Activated CD4-positive, alpha-beta T cell treated with anti-CD3 and anti-CD28 coated beads, Interleukin-2, Interleukin-6, amounts not matched to agents 100 ng/mL and 50 ng/mL, durations not matched to agents 16 hours and 8 hours (primary cell): ENCODE measurements around the gene TMEM79.

Source experiments
- DNase-seq: peaks from one replicate; pipeline ENCODE4 v3.0.0-alpha.2; 2020

TMEM79 gene

GRCh38 chr1:156284112-156284511 lies at the start of gene TMEM79:
Gene TMEM79, plus strand, starts transcription at chr1:156284325. Its CDS starts 902 bp downstream, at chr1:156285227.
- no peak for DNase-seq

- no peak for DNase-seq
Measured at GRCh38 chr1:156236164-156236563, 48.0 kb upstream of the TMEM79 start.

- DNase-seq, result no peak
Measured at GRCh38 chr1:156238248-156238647, 45.9 kb upstream of the TMEM79 start.

GRCh38 chr1:156241311-156241811 lies 42.8 kb upstream of the TMEM79 start:
- DNase-seq, result no peak

- no peak for DNase-seq
Measured at GRCh38 chr1:156241926-156242325, 42.2 kb upstream of the TMEM79 start, which contains the start of gene BGLAP. Gene BGLAP, plus strand, starts transcription at chr1:156242184. Its CDS starts 48 bp downstream, at chr1:156242232.

GRCh38 chr1:156242738-156243137 lies 41.4 kb upstream of the TMEM79 start:
- no peak for DNase-seq

- DNase-seq, result no peak
Measured at GRCh38 chr1:156244126-156244525, 40.0 kb upstream of the TMEM79 start.

GRCh38 chr1:156244712-156245111 lies 39.4 kb upstream of the TMEM79 start:
- DNase-seq, result no peak

- DNase-seq, result peak; percentile 44
Measured at GRCh38 chr1:156245451-156246232, 38.5 kb upstream of the TMEM79 start.

GRCh38 chr1:156246241-156246780 lies 37.8 kb upstream of the TMEM79 start:
- DNase-seq, result no peak

- DNase-seq, result no peak
Measured at GRCh38 chr1:156246781-156247459, 37.2 kb upstream of the TMEM79 start.

- no peak for DNase-seq
Measured at GRCh38 chr1:156247460-156248322, 36.4 kb upstream of the TMEM79 start, which contains the start of gene PAQR6. Gene PAQR6, minus strand, starts transcription at chr1:156248056. Its CDS starts 1,325 bp downstream, at chr1:156246731.

- no peak for DNase-seq
Measured at GRCh38 chr1:156248323-156248683, 35.8 kb upstream of the TMEM79 start.

- no peak for DNase-seq
Measured at GRCh38 chr1:156249593-156249992, 34.5 kb upstream of the TMEM79 start.

- no peak for DNase-seq
Measured at GRCh38 chr1:156251527-156251926, 32.6 kb upstream of the TMEM79 start.

- DNase-seq, result no peak
Measured at GRCh38 chr1:156253634-156254033, 30.5 kb upstream of the TMEM79 start.

GRCh38 chr1:156257711-156258110 lies 26.4 kb upstream of the TMEM79 start:
- DNase-seq, result no peak

GRCh38 chr1:156258859-156259258 lies 25.3 kb upstream of the TMEM79 start:
- no peak for DNase-seq

GRCh38 chr1:156259805-156260204 lies 24.3 kb upstream of the TMEM79 start:
- DNase-seq, result no peak

GRCh38 chr1:156260896-156261295 lies 23.2 kb upstream of the TMEM79 start:
- DNase-seq, result no peak

GRCh38 chr1:156262461-156263287 lies 21.5 kb upstream of the TMEM79 start:
- DNase-seq, result no peak

GRCh38 chr1:156263288-156263655 lies 20.9 kb upstream of the TMEM79 start:
- no peak for DNase-seq
